ENCODE results near the gene GNPAT.

DNA sequence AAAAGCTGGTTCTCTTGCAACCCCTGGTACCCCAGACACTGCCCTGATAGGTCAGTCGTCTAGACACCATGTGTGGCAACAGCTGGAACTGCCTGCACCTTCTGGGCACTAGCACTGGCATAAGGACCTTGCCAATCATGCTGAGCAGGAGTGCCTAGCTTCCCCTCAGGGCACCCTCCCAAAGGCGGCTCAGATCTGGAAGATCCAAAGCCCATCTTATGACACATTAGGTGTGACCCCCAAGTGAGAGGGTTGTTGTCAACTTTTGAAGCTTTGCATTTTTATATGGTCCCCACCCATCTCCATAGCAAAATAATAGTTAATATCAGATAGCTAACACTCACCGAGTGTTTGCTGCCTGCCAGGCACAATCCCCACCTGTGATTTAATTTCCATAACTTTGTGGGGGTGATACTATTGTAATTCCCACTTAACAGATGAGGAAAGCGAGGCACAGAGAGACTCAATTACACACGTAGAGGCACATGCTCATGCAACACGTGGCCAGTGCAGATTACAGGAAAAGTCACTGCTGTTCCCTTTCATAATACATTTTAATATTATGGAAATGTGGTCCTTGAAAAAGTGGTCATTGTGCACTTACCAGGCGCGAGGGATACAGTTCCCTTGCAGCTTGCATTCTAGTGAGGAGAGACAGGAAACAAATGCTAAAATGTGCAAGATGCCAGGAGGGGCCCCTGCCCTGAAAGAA, 70.9 kb downstream of the GNPAT start:
- TF ChIP-seq POLR2A (IDR thresholded peaks at IDR 0.05; ENCODE audit: low read depth, low read length), result no peak
- TF ChIP-seq SPI1 (IDR thresholded peaks at IDR 0.05; ENCODE audit: low read depth, low read length), result no peak
- TF ChIP-seq TAF1 (IDR thresholded peaks at IDR 0.05; ENCODE audit: low read depth, low read length), result no peak
- no peak for TF ChIP-seq POLR2AphosphoS5 (IDR thresholded peaks at IDR 0.05; ENCODE audit: low read depth, low read length)

Measured in GM12891 (cell line).